ENCODE results near the gene WDFY1.

WDFY1 gene

DNA sequence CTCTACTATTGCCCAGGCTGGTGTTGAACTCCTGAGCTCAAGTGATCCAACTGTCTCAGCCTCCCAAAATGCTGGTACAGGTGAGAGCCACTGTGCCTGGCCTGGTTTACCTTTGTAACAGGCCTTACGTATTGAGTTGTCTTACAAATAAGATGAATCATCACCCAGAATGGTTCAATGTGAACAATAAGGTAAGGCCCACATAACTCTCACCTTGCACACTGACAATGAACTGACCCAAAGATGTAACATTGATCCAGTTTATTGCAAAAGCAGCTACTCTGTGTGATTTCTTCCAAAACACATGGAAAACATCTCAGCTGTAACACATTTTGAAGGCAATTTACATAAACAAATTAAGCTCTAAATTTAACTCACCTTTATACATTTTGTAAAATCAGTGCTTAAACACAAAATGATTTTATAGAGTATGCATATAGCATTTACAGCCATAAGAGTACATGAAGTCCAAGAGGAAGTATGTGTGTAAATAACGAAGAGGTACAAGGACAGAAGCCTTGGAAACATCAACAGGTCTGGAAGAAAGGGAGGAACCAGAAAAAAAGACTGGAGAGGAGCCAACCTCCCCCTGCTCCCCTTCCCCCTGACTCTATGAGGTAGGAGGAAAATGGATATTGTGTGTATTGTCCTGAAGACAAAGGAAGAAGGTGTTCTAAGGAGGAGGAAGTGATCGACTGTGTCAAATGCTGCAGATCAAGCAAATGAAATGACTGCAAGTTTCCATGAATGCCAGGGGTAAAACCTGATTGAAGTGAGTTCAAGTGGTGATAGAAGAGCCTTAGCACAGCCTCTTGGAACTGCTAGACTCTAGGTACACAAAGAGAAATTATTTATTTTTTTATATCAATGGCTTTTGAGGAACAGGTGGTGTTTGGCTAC, 5.6 kb upstream of the WDFY1 start:
- DNase-seq (ENCODE audit: low read depth), result no peak
- H3K4me3 ChIP-seq (ENCODE audit: control insufficient read depth, low read depth, low read length), result no peak overlapping the region
- TF ChIP-seq, protein P1, sequence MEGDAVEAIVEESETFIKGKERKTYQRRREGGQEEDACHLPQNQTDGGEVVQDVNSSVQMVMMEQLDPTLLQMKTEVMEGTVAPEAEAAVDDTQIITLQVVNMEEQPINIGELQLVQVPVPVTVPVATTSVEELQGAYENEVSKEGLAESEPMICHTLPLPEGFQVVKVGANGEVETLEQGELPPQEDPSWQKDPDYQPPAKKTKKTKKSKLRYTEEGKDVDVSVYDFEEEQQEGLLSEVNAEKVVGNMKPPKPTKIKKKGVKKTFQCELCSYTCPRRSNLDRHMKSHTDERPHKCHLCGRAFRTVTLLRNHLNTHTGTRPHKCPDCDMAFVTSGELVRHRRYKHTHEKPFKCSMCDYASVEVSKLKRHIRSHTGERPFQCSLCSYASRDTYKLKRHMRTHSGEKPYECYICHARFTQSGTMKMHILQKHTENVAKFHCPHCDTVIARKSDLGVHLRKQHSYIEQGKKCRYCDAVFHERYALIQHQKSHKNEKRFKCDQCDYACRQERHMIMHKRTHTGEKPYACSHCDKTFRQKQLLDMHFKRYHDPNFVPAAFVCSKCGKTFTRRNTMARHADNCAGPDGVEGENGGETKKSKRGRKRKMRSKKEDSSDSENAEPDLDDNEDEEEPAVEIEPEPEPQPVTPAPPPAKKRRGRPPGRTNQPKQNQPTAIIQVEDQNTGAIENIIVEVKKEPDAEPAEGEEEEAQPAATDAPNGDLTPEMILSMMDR (conservative IDR thresholded peaks at IDR 0.05; ENCODE audit: control insufficient read depth, insufficient read depth, low read depth, low read length), result no peak

DNA sequence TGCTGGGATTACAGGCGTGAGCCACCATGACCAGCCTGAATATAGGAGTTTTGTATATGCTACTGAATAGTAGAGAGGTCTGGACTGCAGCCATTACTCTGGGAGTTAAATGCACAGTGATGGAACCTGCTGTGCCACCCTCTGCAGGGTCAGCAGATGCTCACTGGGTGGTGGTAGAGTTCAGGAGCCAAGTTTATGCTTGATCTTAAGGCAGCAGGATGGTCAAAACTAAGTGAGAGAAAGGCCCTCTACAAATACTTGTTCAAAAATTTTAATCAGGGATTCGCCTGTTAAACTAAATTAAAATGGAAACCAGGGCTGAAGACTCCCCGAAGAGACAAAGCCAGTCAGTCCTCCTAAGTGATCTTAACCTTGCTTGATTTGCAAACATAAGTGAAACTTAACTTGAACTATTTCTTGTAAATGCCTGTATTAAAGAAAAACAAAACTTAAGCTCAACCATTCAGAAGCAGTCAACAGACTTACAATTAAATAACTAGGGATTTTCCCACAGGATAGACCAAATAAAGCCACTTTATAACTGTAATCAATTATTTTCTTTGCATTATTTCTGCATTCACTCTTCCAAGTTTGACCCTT, 4.2 kb upstream of the WDFY1 start:
- TF ChIP-seq, protein P1 (conservative IDR thresholded peaks at IDR 0.05; ENCODE audit: control insufficient read depth, insufficient read depth, low read depth, low read length), result no peak
- H3K4me3 ChIP-seq (ENCODE audit: control insufficient read depth, low read depth, low read length), result no peak overlapping the region
- DNase-seq (ENCODE audit: low read depth), result no peak

DNA sequence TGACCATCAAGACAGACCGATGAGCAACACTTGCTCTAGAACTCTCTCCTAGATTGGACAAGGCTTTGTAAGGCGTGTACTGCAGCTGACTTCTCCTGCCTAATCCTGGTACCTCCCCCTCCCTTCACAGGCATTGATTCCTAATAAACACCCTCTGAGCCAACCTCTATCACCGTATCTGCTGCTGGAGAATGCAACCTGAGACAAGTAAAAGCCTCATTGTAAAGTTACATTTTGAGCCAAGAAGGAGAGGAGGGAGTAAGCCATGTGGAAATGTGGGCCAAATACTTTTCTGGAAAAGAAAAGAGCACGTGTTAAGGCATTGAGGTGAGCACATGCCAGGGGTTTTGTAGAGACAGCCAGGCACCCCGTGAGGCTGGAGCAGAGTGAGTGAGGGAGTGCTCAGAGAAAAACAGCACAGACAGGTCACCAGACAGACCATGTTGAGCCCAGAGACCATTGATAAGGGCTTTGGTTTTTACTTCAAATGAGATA, 2.6 kb upstream of the WDFY1 start:
- TF ChIP-seq, protein P1 (conservative IDR thresholded peaks at IDR 0.05; ENCODE audit: control insufficient read depth, insufficient read depth, low read depth, low read length), result no peak
- H3K4me3 ChIP-seq (ENCODE audit: control insufficient read depth, low read depth, low read length), result no peak overlapping the region
- no peak for DNase-seq (ENCODE audit: low read depth)

DNA sequence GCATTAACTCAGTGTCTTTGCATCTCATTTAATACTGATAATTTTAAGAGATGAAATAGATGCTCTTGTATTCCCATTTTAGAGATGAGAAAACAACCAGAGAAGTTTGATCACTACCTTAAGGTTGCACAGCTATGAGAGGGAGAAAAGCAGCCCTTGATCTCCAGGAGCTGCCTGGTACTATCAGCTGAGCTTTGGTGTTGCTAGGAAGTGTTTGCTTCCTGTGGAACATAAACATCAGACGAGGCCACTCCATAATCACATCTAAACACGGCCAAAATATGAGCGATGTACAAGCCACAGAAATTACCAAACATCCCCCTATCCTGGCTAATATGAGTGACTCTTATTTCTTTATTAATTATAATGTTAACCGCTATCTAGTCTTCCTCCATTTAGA, 620 bp upstream of the WDFY1 start:
- no peak overlapping the region for H3K4me3 ChIP-seq (ENCODE audit: control insufficient read depth, low read depth, low read length)
- TF ChIP-seq, protein P1 (conservative IDR thresholded peaks at IDR 0.05; ENCODE audit: control insufficient read depth, insufficient read depth, low read depth, low read length), result no peak
- DNase-seq (ENCODE audit: low read depth), result no peak

DNA sequence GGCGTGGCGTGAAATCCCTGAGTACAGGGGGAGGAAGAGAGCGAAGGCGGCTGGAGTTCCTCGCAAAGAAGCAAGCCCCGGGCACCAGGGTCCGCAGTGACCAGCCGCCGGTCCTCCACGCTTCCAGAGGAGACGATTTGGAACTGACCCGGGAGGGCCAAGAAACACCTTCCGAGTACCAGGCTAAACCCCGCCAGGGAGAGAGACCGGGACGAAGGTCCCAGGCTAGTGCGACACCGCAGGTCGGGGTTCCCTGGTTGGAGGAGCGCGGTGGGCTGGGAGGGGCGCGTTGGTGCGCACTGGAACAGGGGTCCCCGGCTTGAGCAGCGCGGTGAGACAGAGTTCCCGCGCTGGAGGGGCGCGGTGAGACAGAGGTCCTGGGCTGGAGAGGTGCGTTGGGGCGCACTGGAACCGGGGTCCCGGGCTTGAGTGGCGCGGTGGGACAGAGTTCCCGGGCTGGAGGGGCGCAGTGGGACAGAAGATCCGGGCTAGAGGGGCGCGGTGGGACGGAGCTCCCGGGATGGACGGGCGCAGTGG, 901 bp downstream of the WDFY1 start:
- TF ChIP-seq, protein P1 (conservative IDR thresholded peaks at IDR 0.05; ENCODE audit: control insufficient read depth, insufficient read depth, low read depth, low read length), result no peak
- DNase-seq (ENCODE audit: low read depth), result no peak
- peak overlapping the region; percentile 83 for H3K4me3 ChIP-seq (ENCODE audit: control insufficient read depth, low read depth, low read length)

DNA sequence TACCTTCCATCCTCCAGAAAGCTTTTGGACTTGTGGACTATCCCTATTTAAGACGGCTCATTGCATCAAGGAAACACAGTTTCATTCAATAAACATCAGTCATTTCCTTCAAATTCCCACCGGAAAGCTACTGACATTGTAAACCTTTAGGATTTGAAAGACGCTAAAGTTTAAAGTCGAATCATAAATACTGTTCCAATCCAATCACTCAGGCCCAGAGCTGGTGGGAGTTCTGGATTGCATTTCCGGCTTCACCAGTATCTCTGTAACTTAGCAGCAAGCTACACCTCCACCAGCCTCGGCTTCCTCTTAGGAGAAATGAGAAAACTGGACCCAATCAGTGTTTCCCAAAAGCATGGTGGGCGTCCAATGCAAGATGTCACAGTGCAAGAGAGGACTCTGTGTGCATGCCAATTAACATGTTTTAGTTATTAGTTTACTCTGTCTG, 1.6 kb downstream of the WDFY1 start:
- peak overlapping the region; percentile 83 for H3K4me3 ChIP-seq (ENCODE audit: control insufficient read depth, low read depth, low read length)
- TF ChIP-seq, protein P1 (conservative IDR thresholded peaks at IDR 0.05; ENCODE audit: control insufficient read depth, insufficient read depth, low read depth, low read length), result no peak
- peak; percentile 59 for DNase-seq (ENCODE audit: low read depth)
